ENCODE measurements around the gene VPS36. TPM values are rescaled to one million over a fixed set of nuclear protein-coding genes. Genes with fewer than 3 reads are reported as not detected.
"Not testable (repeated sequence)": the region's sequence is repeated elsewhere in the genome, so short reads cannot be mapped to it uniquely, and the experiment has no call there.

The VPS36 gene
- polyA plus RNA-seq, 3 donors, result 12.7 to 21.5 (median 13.5) TPM

GRCh38 chr13:52395704-52396103, 54.7 kb downstream of the VPS36 start:
- no peak overlapping the region for H3K27ac ChIP-seq (ENCODE audit: low read depth, low read length)
- 78 to 83% (median 79%) methylated on average over 4 of the region's 4 CpGs for WGBS, 3 donors

GRCh38 chr13:52394586-52394985, 55.8 kb downstream of the VPS36 start:
- no peak overlapping the region for H3K27ac ChIP-seq (ENCODE audit: low read depth, low read length)
- 61 to 75% (median 72%) methylated on average over 2 of the region's 2 CpGs for WGBS, 3 donors

GRCh38 chr13:52393572-52394357, 56.7 kb downstream of the VPS36 start:
- 78 to 83% (median 80%) methylated on average over 8 of the region's 8 CpGs for WGBS, 3 donors
- H3K27ac ChIP-seq (ENCODE audit: low read depth, low read length), result no peak overlapping the region

- H3K27ac ChIP-seq (ENCODE audit: low read depth, low read length), result no peak overlapping the region
These were observed 62.7 kb downstream of the VPS36 start for GRCh38 chr13:52387721-52388120.

- WGBS, 3 donors, result 73 to 82% (median 78%) methylated on average over 4 of the region's 4 CpGs
These were observed 64.6 kb downstream of the VPS36 start for GRCh38 chr13:52385870-52386269.

GRCh38 chr13:52383366-52383765, 67.1 kb downstream of the VPS36 start:
- no peak overlapping the region for H3K27ac ChIP-seq (ENCODE audit: low read depth, low read length)
- WGBS, 3 donors, result 38 to 74% (median 55%) methylated on average over 1 of the region's 1 CpG

More at GRCh38 chr13:52385870-52386269, 64.6 kb downstream of the VPS36 start:
- no peak overlapping the region for H3K27ac ChIP-seq (ENCODE audit: low read depth, low read length)

- 94 to 99% (median 96%) methylated on average over 22 of the region's 22 CpGs for WGBS, 3 donors
- no peak overlapping the region for H3K27ac ChIP-seq (ENCODE audit: low read depth, low read length)
These were observed 72.1 kb downstream of the VPS36 start for GRCh38 chr13:52378312-52378711.

- 91 to 95% (median 92%) methylated on average over 21 of the region's 21 CpGs for WGBS, 3 donors
- H3K27ac ChIP-seq (ENCODE audit: low read depth, low read length), result no peak overlapping the region
These were observed 72.5 kb downstream of the VPS36 start for GRCh38 chr13:52377898-52378297.

GRCh38 chr13:52374873-52375411, 75.5 kb downstream of the VPS36 start:
- 17 to 43% (median 39%) methylated on average over 1 of the region's 1 CpG for WGBS, 3 donors
- no peak overlapping the region for H3K27ac ChIP-seq (ENCODE audit: low read depth, low read length)

- 82 to 87% (median 84%) methylated on average over 4 of the region's 4 CpGs for WGBS, 3 donors
- no peak overlapping the region for H3K27ac ChIP-seq (ENCODE audit: low read depth, low read length)
These were observed 76.0 kb downstream of the VPS36 start for GRCh38 chr13:52374389-52374788.

GRCh38 chr13:52373277-52373676, 77.2 kb downstream of the VPS36 start:
- WGBS, 3 donors, result 90 to 100% (median 98%) methylated on average over 1 of the region's 1 CpG
- not testable (repeated sequence) for H3K27ac ChIP-seq (ENCODE audit: low read depth, low read length)

- 39 to 54% (median 45%) methylated on average over 3 of the region's 3 CpGs for WGBS, 3 donors
- H3K27ac ChIP-seq (ENCODE audit: low read depth, low read length), result no peak overlapping the region
These were observed 78.6 kb downstream of the VPS36 start for GRCh38 chr13:52371736-52372247.

- no peak overlapping the region for H3K27ac ChIP-seq (ENCODE audit: low read depth, low read length)
- 74 to 85% (median 80%) methylated on average over 4 of the region's 4 CpGs for WGBS, 3 donors
These were observed 84.1 kb downstream of the VPS36 start for GRCh38 chr13:52366291-52366690.

Other genes starting within 250 kb of the VPS36 start
- gene THSD1, start 44.5 kb downstream of the VPS36 start, polyA plus RNA-seq, result 1 to 10 TPM; 1.3 to 5.1 (median 4.4) TPM
- gene CKAP2, start 4.8 kb upstream of the VPS36 start, polyA plus RNA-seq, result 1 to 10 TPM in 2 of 3 donors, under 1 TPM in 1; 0.66 to 1.8 (median 1.3) TPM
- 1 to 10 TPM; 3.2 to 6.4 (median 3.7) TPM for gene HNRNPA1L2, start 191.8 kb upstream of the VPS36 start, polyA plus RNA-seq
- 10 to 100 TPM; 26.8 to 44.2 (median 29.7) TPM for gene SUGT1, start 202.2 kb upstream of the VPS36 start, polyA plus RNA-seq